Mesendoderm (in vitro differentiated cells): ENCODE measurements around the gene SMYD3.

Source experiments
- DNase-seq: peaks from one replicate; pipeline ENCODE4 v3.0.0; 2013
- H2AK5ac ChIP-seq: 2 replicates; pipeline ENCODE4 v1.6.1; 2013; ENCODE audit warnings: low read length, inconsistent platforms
- H2BK120ac ChIP-seq: 2 replicates; pipeline ENCODE4 v1.6.1; 2013; ENCODE audit warnings: low read depth, mild to moderate bottlenecking, low read length, moderate library complexity, mixed read lengths
- H2BK15ac ChIP-seq: replicated peaks from 2 replicates; pipeline ENCODE4 v1.6.1; 2013; ENCODE audit warnings: low read depth, mild to moderate bottlenecking, moderate library complexity
- H2BK5ac ChIP-seq: 2 replicates; pipeline ENCODE4 v1.6.1; 2013; ENCODE audit warnings: low read length, inconsistent platforms
- H3K18ac ChIP-seq: 2 replicates; pipeline ENCODE4 v1.6.1; 2013; ENCODE audit warnings: mild to moderate bottlenecking, low read length, mixed read lengths
- H3K23ac ChIP-seq: one replicate; pipeline ENCODE4 v1.6.1; 2013; ENCODE audit warnings: low read length
- H3K27ac ChIP-seq: 2 replicates; pipeline ENCODE4 v1.5.1; 2013; ENCODE audit warnings: low read depth, mild to moderate bottlenecking, inconsistent platforms, low read length, moderate library complexity
- H3K27me3 ChIP-seq: 2 replicates; pipeline ENCODE4 v1.6.1; 2013; ENCODE audit warnings: low read length, control low read depth, mild to moderate bottlenecking, inconsistent platforms; ENCODE audit not compliant: insufficient read depth, poor library complexity
- H3K36me3 ChIP-seq: 2 replicates; pipeline ENCODE4 v1.6.1; 2013; ENCODE audit warnings: low read length, inconsistent platforms; ENCODE audit not compliant: control insufficient read depth, insufficient read depth
- H3K4ac ChIP-seq: one replicate; pipeline ENCODE4 v1.6.1; 2013; ENCODE audit warnings: low read depth, mild to moderate bottlenecking, low read length, moderate library complexity
- H3K4me1 ChIP-seq: 2 replicates; pipeline ENCODE4 v1.6.1; 2013; ENCODE audit warnings: low read depth, low read length, inconsistent platforms; ENCODE audit not compliant: control insufficient read depth
- H3K4me2 ChIP-seq: 2 replicates; pipeline ENCODE4 v1.6.1; 2013; ENCODE audit warnings: low read length
- H3K4me3 ChIP-seq: 2 replicates; pipeline ENCODE4 v1.5.1; 2013; ENCODE audit warnings: mild to moderate bottlenecking, low read length
- H3K56ac ChIP-seq: one replicate; pipeline ENCODE4 v1.6.1; 2013; ENCODE audit warnings: low read length
- H3K79me1 ChIP-seq: 2 replicates; pipeline ENCODE4 v1.6.1; 2013; ENCODE audit warnings: low read length, inconsistent platforms
- H3K79me2 ChIP-seq: 2 replicates; pipeline ENCODE4 v1.6.1; 2013; ENCODE audit warnings: mild to moderate bottlenecking, low read length; ENCODE audit not compliant: control insufficient read depth, insufficient read depth
- H3K9ac ChIP-seq: 2 replicates; pipeline ENCODE4 v1.6.1; 2013; ENCODE audit warnings: low read length, inconsistent platforms
- H4K5ac ChIP-seq: one replicate; pipeline ENCODE4 v1.6.1; 2013; ENCODE audit warnings: low read length
- H4K8ac ChIP-seq: one replicate; pipeline ENCODE4 v1.6.1; 2013; ENCODE audit warnings: low read depth, mild to moderate bottlenecking, control low read depth, low read length, moderate library complexity
- WGBS: extraction: QIAGEN DNeasy Blood & Tissue Kit; methylation state at CpG from one replicate; pipeline ENCODE4 v1.1.7; 2013; ENCODE audit warnings: low lambda C conversion rate, missing lambda C conversion rate; ENCODE audit not compliant: insufficient coverage; ENCODE audit errors: extremely low coverage; 5-methylcytosine and 5-hydroxymethylcytosine counted together

Gene SMYD3

GRCh38 chr1:245751726-245752470 is 755.2 kb downstream of the SMYD3 start:
- Histone ChIP-seq H3K27ac (no peak overlapping the region), H3K9ac (no peak overlapping the region), H3K23ac (no peak overlapping the region), H3K4me2 (no peak overlapping the region), H3K79me2 (no peaks in the 10 kb centered on the region), H2AK5ac (no peak overlapping the region), H3K4me3 (no peak overlapping the region), H3K79me1 (no peaks in the 10 kb centered on the region), H3K4ac (no peak overlapping the region), H4K5ac (no peak overlapping the region), H3K27me3 (no peaks in the 10 kb centered on the region), H3K56ac (no peak overlapping the region), H2BK5ac (no peak overlapping the region), H3K4me1 (no peaks in the 10 kb centered on the region), H3K36me3 (no peaks in the 10 kb centered on the region), H2BK120ac (no peak overlapping the region), H2BK15ac (no peak overlapping the region), H4K8ac (no peak overlapping the region), H3K18ac (no peak overlapping the region)
- no CpG with 5 or more reads among the region's 12 CpGs for WGBS
- DNase-seq: no peak

GRCh38 chr1:245751116-245751515 is 756.0 kb downstream of the SMYD3 start:
- Histone ChIP-seq H3K4me1 (no peaks in the 10 kb centered on the region), H3K9ac (no peak overlapping the region), H3K27ac (no peak overlapping the region), H4K8ac (no peak overlapping the region), H2BK5ac (no peak overlapping the region), H3K23ac (no peak overlapping the region), H2BK15ac (no peak overlapping the region), H3K79me1 (no peaks in the 10 kb centered on the region), H2AK5ac (no peak overlapping the region), H3K18ac (no peak overlapping the region), H4K5ac (no peak overlapping the region), H3K4me2 (no peak overlapping the region), H3K27me3 (no peaks in the 10 kb centered on the region), H3K79me2 (no peaks in the 10 kb centered on the region), H3K4ac (no peak overlapping the region), H3K56ac (no peak overlapping the region), H3K36me3 (no peaks in the 10 kb centered on the region), H3K4me3 (no peak overlapping the region), H2BK120ac (no peak overlapping the region)
- no peak for DNase-seq
- WGBS: no CpG with 5 or more reads among the region's 4 CpGs

GRCh38 chr1:245750261-245750660 is 756.8 kb downstream of the SMYD3 start:
- Histone ChIP-seq H3K4ac (no peak overlapping the region), H3K27me3 (no peaks in the 10 kb centered on the region), H3K4me3 (no peak overlapping the region), H3K79me2 (no peaks in the 10 kb centered on the region), H3K23ac (no peak overlapping the region), H3K56ac (no peak overlapping the region), H2BK120ac (no peak overlapping the region), H2AK5ac (no peak overlapping the region), H3K79me1 (no peaks in the 10 kb centered on the region), H4K8ac (no peak overlapping the region), H3K4me1 (no peaks in the 10 kb centered on the region), H2BK5ac (no peak overlapping the region), H3K4me2 (no peak overlapping the region), H4K5ac (no peak overlapping the region), H3K9ac (no peak overlapping the region), H3K27ac (no peak overlapping the region), H3K36me3 (no peaks in the 10 kb centered on the region), H3K18ac (no peak overlapping the region), H2BK15ac (no peak overlapping the region)
- no peak for DNase-seq
- no CpG with 5 or more reads among the region's 3 CpGs for WGBS

- H4K5ac ChIP-seq: no peak overlapping the region
- WGBS: no CpG with 5 or more reads among the region's 3 CpGs
These were observed 758.0 kb downstream of the SMYD3 start for GRCh38 chr1:245749053-245749452.

GRCh38 chr1:245748646-245749045 is 758.4 kb downstream of the SMYD3 start:
- H3K9ac ChIP-seq: no peak overlapping the region
- no peak overlapping the region for H2BK5ac ChIP-seq
- H3K23ac ChIP-seq: no peak overlapping the region
- H4K8ac ChIP-seq: no peak overlapping the region
- H2AK5ac ChIP-seq: no peak overlapping the region
- H3K27ac ChIP-seq: no peak overlapping the region
- no peak overlapping the region for H3K4me2 ChIP-seq
- no peaks in the 10 kb centered on the region for H3K36me3 ChIP-seq
- H2BK15ac ChIP-seq: no peak overlapping the region
- no peaks in the 10 kb centered on the region for H3K79me1 ChIP-seq
- no peak overlapping the region for H2BK120ac ChIP-seq
- no peaks in the 10 kb centered on the region for H3K27me3 ChIP-seq
- H3K4me3 ChIP-seq: no peak overlapping the region
- WGBS: no CpG with 5 or more reads among the region's 3 CpGs
- no peaks in the 10 kb centered on the region for H3K4me1 ChIP-seq
- DNase-seq: no peak
- H3K79me2 ChIP-seq: no peaks in the 10 kb centered on the region
- no peak overlapping the region for H3K56ac ChIP-seq
- H3K4ac ChIP-seq: no peak overlapping the region
- no peak overlapping the region for H4K5ac ChIP-seq
- H3K18ac ChIP-seq: no peak overlapping the region

More at GRCh38 chr1:245749053-245749452, 758.0 kb downstream of the SMYD3 start:
- H3K56ac ChIP-seq: no peak overlapping the region
- H3K79me1 ChIP-seq: no peaks in the 10 kb centered on the region
- H3K36me3 ChIP-seq: no peaks in the 10 kb centered on the region
- H3K4me1 ChIP-seq: no peaks in the 10 kb centered on the region
- H3K27ac ChIP-seq: no peak overlapping the region
- H3K79me2 ChIP-seq: no peaks in the 10 kb centered on the region
- H2AK5ac ChIP-seq: no peak overlapping the region
- no peak overlapping the region for H2BK15ac ChIP-seq
- H3K23ac ChIP-seq: no peak overlapping the region
- H3K4ac ChIP-seq: no peak overlapping the region
- no peak overlapping the region for H4K8ac ChIP-seq
- no peak overlapping the region for H3K9ac ChIP-seq
- no peak overlapping the region for H2BK5ac ChIP-seq
- H3K4me2 ChIP-seq: no peak overlapping the region
- H2BK120ac ChIP-seq: no peak overlapping the region
- DNase-seq: no peak
- no peaks in the 10 kb centered on the region for H3K27me3 ChIP-seq
- no peak overlapping the region for H3K4me3 ChIP-seq
- H3K18ac ChIP-seq: no peak overlapping the region

- Histone ChIP-seq H2AK5ac (no peak overlapping the region), H3K27ac (no peak overlapping the region), H3K4me1 (no peaks in the 10 kb centered on the region), H3K9ac (no peak overlapping the region), H3K79me1 (no peaks in the 10 kb centered on the region), H3K4me2 (no peak overlapping the region), H3K56ac (no peak overlapping the region), H3K4ac (no peak overlapping the region), H3K27me3 (no peaks in the 10 kb centered on the region), H2BK120ac (no peak overlapping the region), H3K79me2 (no peaks in the 10 kb centered on the region), H3K23ac (no peak overlapping the region), H2BK15ac (no peak overlapping the region), H3K4me3 (no peak overlapping the region), H3K18ac (no peak overlapping the region), H4K8ac (no peak overlapping the region), H2BK5ac (no peak overlapping the region), H3K36me3 (no peaks in the 10 kb centered on the region), H4K5ac (no peak overlapping the region)
- DNase-seq: peak; percentile 17
- no CpG with 5 or more reads among the region's 10 CpGs for WGBS
These were observed 758.8 kb downstream of the SMYD3 start for GRCh38 chr1:245748240-245748639.
